Panc1 (cell line): Measurements from ENCODE around the gene AK4.

Experiments
- CTCF ChIP-seq: fragments of 450-650 bp; IDR thresholded peaks from 2 replicates; pipeline ENCODE4 v1.5.1; 2017; ENCODE audit warnings: mild to moderate bottlenecking
- POLR2AphosphoS5 ChIP-seq: IDR thresholded peaks from 2 replicates; pipeline ENCODE4 v1.6.1; 2012; ENCODE audit warnings: mild to moderate bottlenecking, low read depth, low read length, moderate library complexity
- SIN3A ChIP-seq: IDR thresholded peaks from 2 replicates; pipeline ENCODE4 v1.6.1; 2012; ENCODE audit warnings: low read depth, mild to moderate bottlenecking, low read length, moderate library complexity, borderline replicate concordance; ENCODE audit not compliant: insufficient read depth
- TCF7L2 ChIP-seq: IDR thresholded peaks from 2 replicates; pipeline ENCODE4 v1.6.1; 2011; ENCODE audit warnings: mild to moderate bottlenecking, low read depth, low read length, inconsistent platforms

- TF ChIP-seq CTCF (no peak), POLR2AphosphoS5 (no peak), SIN3A (no peak), TCF7L2 (no peak)
Measured at GRCh38 chr1:65216989-65217388, 69.0 kb downstream of the AK4 start.
